GM18505 (cell line): Measurements from ENCODE around the gene MAGI2.

ENCODE experiments used
- ATAC-seq: cut with Tn5 transposase; IDR thresholded peaks from one replicate; pipeline ENCODE4 v1.9.1; 2021; ENCODE audit not compliant: unreplicated experiment
- POLR2A ChIP-seq: IDR thresholded peaks from 4 replicates; pipeline ENCODE4 v1.6.1; 2011; ENCODE audit warnings: borderline replicate concordance; ENCODE audit not compliant: insufficient read depth, insufficient read length; ENCODE audit errors: extremely low read depth

The MAGI2 gene

GRCh38 chr7:79453558-79454360 is at the start of gene MAGI2:
Gene MAGI2 (minus strand): TSS chr7:79453667. CDS start chr7:79453320, 347 bp downstream.
- no peak for TF ChIP-seq POLR2A
- ATAC-seq = no peak

GRCh38 chr7:79502151-79502550 is 48.7 kb upstream of the MAGI2 start:
- ATAC-seq = no peak
- TF ChIP-seq POLR2A = no peak

DNA sequence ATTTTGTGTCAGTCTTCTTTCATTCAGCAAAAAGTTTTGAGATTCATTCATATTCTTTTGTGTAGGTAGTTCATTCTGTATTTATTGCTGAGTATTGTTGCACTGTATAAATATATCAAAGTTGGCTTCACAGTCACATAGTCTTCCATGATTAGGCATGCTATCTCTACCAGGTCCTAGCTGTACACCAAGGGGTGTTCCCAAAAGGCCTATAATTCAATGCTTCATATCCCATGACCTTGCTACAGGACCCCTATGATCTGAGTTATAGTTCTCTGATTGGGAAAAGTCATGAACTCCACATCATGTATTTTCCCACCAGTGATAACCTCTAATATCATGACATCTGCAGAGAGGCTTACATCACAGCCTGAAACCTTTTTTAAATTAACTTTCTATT is 47.3 kb upstream of the MAGI2 start:
- TF ChIP-seq POLR2A = no peak
- ATAC-seq = no peak

- ATAC-seq = no peak
- TF ChIP-seq POLR2A = no peak
Observed at GRCh38 chr7:79497728-79498127, 44.3 kb upstream of the MAGI2 start.

DNA sequence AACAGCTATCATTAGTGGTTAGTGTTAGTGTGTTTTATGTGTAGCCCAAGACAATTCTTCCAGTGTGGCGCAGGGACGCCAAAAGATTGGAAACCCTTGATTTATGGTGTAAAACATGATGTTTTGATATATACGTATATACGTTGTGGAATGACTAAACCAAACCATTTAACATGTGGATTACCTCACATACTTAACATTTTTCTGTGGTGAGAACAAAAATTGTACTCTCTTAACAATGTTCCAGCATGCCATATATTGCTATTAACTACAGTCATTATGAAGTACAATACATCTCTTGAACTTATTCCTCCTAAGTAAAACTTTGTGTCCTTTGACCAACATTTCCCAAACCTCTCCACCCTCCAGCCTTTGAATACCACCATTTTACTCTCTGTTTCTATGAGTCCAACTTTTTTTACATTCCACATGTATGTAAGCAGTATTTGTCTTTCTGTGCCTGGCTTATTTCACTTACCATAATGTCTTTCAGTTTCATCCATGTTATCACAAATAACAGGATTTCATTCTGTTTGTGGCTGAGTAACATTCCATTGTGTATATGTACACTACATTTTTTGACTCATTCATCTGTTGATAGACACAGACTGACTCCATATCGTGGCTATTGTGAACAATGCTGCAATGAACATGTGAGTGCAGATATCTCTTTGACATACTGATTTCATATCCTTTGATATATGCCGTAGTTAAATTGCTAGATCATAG is 42.2 kb upstream of the MAGI2 start:
- no peak for TF ChIP-seq POLR2A
- ATAC-seq = no peak

DNA sequence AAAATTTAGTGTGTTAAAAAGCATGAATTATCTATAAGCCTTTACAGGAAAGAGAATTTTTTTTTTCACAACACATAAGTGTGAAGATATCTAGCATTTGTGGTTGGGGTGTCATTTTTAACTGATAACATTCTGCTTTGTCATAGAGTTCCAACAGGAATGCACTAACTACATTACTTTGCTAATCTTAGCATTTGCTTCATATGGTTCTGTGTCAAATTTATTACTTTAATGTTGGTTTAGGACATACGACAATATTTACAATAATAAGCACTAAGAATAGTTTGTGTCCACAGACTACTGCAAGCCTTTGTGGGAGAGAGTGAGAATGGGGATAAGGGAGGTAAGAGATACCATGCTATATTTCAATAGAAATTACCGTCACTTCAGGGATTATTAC is 40.6 kb upstream of the MAGI2 start:
- no peak for ATAC-seq
- no peak for TF ChIP-seq POLR2A

GRCh38 chr7:79489371-79489770 is 35.9 kb upstream of the MAGI2 start:
- no peak for TF ChIP-seq POLR2A
- ATAC-seq = no peak

DNA sequence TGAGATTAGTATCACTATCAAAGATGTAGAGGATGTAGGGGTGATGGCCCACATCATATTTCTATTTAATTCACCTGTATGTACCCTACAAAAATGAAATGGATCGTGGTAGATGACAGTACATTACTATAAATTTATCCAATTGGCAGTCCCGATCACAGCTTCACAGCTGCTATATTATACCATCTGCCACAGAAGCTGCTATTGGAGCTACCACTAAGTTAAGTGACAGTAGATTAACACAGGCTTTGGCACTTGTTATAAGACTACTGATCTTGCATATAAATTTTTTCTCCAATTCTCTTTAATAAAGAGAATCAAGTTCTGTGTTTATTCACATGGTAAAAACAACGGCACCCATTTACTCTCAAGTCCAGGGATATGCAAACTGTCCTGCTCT is 24.9 kb upstream of the MAGI2 start:
- no peak for TF ChIP-seq POLR2A
- ATAC-seq = no peak

- no peak for ATAC-seq
- no peak for TF ChIP-seq POLR2A
Observed at GRCh38 chr7:79475455-79475854, 22.0 kb upstream of the MAGI2 start.

- no peak for ATAC-seq
- TF ChIP-seq POLR2A = no peak
Observed at GRCh38 chr7:79471699-79472098, 18.2 kb upstream of the MAGI2 start.

- no peak for ATAC-seq
- TF ChIP-seq POLR2A = no peak
Observed at GRCh38 chr7:79471283-79471682, 17.8 kb upstream of the MAGI2 start.

GRCh38 chr7:79465551-79465950 is 12.1 kb upstream of the MAGI2 start:
- no peak for ATAC-seq
- no peak for TF ChIP-seq POLR2A

GRCh38 chr7:79464051-79464450 is 10.6 kb upstream of the MAGI2 start:
- no peak for TF ChIP-seq POLR2A
- no peak for ATAC-seq

DNA sequence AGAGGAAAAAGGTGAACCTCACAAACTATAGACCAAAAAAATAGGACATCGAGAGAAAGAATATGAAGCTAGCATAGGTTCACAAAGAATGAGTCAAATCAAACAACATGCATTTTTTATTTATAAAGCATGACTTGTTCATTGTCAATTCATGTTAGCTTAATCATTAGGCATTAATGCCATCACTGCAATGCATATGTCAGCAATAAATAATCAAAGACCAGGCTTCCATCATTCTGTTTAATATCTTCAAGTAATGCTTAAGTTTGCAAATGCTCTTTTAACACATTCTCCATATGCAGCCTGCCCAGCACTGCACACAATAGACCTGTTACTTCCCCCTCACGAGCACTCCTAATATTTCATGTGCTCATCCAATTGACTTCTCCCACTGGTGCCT is 8.9 kb upstream of the MAGI2 start:
- TF ChIP-seq POLR2A = no peak
- ATAC-seq = no peak
